ENCODE measurements around the gene DYNC1H1.
"Not testable (repeated sequence)": the region's sequence is repeated elsewhere in the genome, so short reads cannot be mapped to it uniquely, and the experiment has no call there.

- not testable (repeated sequence) for TF ChIP-seq CTCF, EZH2 (IDR thresholded peaks at IDR 0.05)
Measured at GRCh38 chr14:102064590-102064989, 100.2 kb downstream of the DYNC1H1 start.
